D721Med (cell line): ENCODE data around the gene LARP1B.
"Not testable (repeated sequence)": the region's sequence is repeated elsewhere in the genome, so short reads cannot be mapped to it uniquely, and the experiment has no call there.

Experiments
- DNase-seq: peaks from one replicate; pipeline ENCODE4 v3.0.0; 2011; ENCODE audit warnings: low spot score; ENCODE audit not compliant: insufficient read length
- FAIRE-seq: peaks from 2 replicates; lab custom pipeline; 2011; peaks lifted over from hg19 to GRCh38; lab: Jason Lieb, UNC
- CTCF ChIP-seq: IDR thresholded peaks from 2 replicates; pipeline ENCODE4 v1.5.1; 2012; ENCODE audit warnings: mild to moderate bottlenecking, control low read depth; ENCODE audit not compliant: insufficient read depth; ENCODE audit errors: missing control alignments

Gene LARP1B

GRCh38 chr4:128056396-128056795 lies 4.7 kb upstream of the LARP1B start:
- no peak for TF ChIP-seq CTCF
- FAIRE-seq: no peak
- DNase-seq: no peak

- no peak for TF ChIP-seq CTCF
- DNase-seq: no peak
- FAIRE-seq: no peak
Observed at GRCh38 chr4:128060121-128060698, 902 bp upstream of the LARP1B start.

- peak; percentile 8 for TF ChIP-seq CTCF
- FAIRE-seq (no peak), DNase-seq (no peak)
Observed at GRCh38 chr4:128061566-128062536, 739 bp downstream of the LARP1B start.

- not testable (repeated sequence) for DNase-seq, FAIRE-seq
Observed at GRCh38 chr4:128066453-128066820, 5.3 kb downstream of the LARP1B start.

GRCh38 chr4:128068918-128069317 lies 7.8 kb downstream of the LARP1B start:
- DNase-seq (no peak), FAIRE-seq (no peak)
- no peak for TF ChIP-seq CTCF

GRCh38 chr4:128076464-128076863 lies 15.4 kb downstream of the LARP1B start:
- DNase-seq: no peak
- TF ChIP-seq CTCF: no peak

GRCh38 chr4:128095293-128095692 lies 34.2 kb downstream of the LARP1B start:
- not testable (repeated sequence) for DNase-seq, FAIRE-seq

More at GRCh38 chr4:128076464-128076863, 15.4 kb downstream of the LARP1B start:
- FAIRE-seq: no peak

GRCh38 chr4:128107766-128108165 lies 46.7 kb downstream of the LARP1B start:
- no peak for TF ChIP-seq CTCF
- FAIRE-seq (no peak), DNase-seq (no peak)
